Measurements from ENCODE around the gene CEMP1.

DNA sequence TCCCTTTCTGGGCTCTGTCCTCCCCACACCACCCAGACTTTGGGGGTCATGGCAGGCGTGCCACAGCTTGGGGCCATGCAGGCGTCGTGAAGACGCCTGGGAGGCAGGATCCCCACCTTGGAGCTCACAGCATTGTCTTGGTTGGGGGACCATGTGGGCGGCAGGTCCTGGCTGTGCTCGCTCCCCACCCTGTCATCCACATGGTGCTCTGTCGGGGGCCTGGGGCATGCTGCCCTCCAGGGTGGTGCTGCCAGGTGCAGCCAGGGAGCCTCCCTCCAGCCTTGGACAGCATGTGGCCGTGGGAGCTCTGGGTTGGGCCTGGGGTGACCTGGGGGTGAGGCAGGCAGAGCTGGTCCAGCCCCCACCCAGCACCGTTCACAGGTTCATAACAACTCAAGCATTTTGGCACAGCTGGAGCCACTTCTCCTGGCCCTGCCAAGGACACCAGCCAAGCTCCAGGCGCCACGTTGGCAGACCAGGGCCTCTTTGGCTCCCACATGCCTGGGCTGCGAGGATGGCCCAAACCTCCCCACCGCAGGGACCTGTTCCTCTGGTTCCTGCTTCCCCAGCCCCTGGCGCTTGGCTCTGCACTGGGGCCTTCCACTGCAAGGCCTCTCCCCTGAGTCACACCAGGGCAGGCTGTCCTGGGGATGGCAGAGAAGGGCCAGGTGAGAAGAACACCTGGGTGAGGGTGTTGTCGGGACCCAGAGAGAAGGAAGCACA lies 32.5 kb downstream of the CEMP1 start:
- TF ChIP-seq, protein P1, sequence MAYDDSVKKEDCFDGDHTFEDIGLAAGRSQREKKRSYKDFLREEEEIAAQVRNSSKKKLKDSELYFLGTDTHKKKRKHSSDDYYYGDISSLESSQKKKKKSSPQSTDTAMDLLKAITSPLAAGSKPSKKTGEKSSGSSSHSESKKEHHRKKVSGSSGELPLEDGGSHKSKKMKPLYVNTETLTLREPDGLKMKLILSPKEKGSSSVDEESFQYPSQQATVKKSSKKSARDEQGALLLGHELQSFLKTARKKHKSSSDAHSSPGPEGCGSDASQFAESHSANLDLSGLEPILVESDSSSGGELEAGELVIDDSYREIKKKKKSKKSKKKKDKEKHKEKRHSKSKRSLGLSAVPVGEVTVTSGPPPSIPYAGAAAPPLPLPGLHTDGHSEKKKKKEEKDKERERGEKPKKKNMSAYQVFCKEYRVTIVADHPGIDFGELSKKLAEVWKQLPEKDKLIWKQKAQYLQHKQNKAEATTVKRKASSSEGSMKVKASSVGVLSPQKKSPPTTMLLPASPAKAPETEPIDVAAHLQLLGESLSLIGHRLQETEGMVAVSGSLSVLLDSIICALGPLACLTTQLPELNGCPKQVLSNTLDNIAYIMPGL (CRISPR knock-in tag; IDR thresholded peaks at IDR 0.05) = no peak
- TF ChIP-seq, protein P2, sequence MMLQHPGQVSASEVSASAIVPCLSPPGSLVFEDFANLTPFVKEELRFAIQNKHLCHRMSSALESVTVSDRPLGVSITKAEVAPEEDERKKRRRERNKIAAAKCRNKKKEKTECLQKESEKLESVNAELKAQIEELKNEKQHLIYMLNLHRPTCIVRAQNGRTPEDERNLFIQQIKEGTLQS (CRISPR knock-in tag; conservative IDR thresholded peaks at IDR 0.05) = no peak
- TF ChIP-seq, protein P3, sequence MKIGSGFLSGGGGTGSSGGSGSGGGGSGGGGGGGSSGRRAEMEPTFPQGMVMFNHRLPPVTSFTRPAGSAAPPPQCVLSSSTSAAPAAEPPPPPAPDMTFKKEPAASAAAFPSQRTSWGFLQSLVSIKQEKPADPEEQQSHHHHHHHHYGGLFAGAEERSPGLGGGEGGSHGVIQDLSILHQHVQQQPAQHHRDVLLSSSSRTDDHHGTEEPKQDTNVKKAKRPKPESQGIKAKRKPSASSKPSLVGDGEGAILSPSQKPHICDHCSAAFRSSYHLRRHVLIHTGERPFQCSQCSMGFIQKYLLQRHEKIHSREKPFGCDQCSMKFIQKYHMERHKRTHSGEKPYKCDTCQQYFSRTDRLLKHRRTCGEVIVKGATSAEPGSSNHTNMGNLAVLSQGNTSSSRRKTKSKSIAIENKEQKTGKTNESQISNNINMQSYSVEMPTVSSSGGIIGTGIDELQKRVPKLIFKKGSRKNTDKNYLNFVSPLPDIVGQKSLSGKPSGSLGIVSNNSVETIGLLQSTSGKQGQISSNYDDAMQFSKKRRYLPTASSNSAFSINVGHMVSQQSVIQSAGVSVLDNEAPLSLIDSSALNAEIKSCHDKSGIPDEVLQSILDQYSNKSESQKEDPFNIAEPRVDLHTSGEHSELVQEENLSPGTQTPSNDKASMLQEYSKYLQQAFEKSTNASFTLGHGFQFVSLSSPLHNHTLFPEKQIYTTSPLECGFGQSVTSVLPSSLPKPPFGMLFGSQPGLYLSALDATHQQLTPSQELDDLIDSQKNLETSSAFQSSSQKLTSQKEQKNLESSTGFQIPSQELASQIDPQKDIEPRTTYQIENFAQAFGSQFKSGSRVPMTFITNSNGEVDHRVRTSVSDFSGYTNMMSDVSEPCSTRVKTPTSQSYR (CRISPR knock-in tag; IDR thresholded peaks at IDR 0.05) = no peak
- TF ChIP-seq, protein P4, sequence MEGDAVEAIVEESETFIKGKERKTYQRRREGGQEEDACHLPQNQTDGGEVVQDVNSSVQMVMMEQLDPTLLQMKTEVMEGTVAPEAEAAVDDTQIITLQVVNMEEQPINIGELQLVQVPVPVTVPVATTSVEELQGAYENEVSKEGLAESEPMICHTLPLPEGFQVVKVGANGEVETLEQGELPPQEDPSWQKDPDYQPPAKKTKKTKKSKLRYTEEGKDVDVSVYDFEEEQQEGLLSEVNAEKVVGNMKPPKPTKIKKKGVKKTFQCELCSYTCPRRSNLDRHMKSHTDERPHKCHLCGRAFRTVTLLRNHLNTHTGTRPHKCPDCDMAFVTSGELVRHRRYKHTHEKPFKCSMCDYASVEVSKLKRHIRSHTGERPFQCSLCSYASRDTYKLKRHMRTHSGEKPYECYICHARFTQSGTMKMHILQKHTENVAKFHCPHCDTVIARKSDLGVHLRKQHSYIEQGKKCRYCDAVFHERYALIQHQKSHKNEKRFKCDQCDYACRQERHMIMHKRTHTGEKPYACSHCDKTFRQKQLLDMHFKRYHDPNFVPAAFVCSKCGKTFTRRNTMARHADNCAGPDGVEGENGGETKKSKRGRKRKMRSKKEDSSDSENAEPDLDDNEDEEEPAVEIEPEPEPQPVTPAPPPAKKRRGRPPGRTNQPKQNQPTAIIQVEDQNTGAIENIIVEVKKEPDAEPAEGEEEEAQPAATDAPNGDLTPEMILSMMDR (IDR thresholded peaks at IDR 0.05) = no peak
- TF ChIP-seq, protein P5, sequence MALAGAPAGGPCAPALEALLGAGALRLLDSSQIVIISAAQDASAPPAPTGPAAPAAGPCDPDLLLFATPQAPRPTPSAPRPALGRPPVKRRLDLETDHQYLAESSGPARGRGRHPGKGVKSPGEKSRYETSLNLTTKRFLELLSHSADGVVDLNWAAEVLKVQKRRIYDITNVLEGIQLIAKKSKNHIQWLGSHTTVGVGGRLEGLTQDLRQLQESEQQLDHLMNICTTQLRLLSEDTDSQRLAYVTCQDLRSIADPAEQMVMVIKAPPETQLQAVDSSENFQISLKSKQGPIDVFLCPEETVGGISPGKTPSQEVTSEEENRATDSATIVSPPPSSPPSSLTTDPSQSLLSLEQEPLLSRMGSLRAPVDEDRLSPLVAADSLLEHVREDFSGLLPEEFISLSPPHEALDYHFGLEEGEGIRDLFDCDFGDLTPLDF (CRISPR knock-in tag; IDR thresholded peaks at IDR 0.05) = no peak
